ENCODE data around the gene CDC20. TPM values are rescaled to one million over a fixed set of nuclear protein-coding genes. Genes with fewer than 3 reads are reported as not detected.
A peak's percentile ranks its signal among the peaks of the same experiment; 100 is the strongest.

CDC20 gene
- total RNA-seq, 1 experiment from 2014 or later: 349 TPM

DNA sequence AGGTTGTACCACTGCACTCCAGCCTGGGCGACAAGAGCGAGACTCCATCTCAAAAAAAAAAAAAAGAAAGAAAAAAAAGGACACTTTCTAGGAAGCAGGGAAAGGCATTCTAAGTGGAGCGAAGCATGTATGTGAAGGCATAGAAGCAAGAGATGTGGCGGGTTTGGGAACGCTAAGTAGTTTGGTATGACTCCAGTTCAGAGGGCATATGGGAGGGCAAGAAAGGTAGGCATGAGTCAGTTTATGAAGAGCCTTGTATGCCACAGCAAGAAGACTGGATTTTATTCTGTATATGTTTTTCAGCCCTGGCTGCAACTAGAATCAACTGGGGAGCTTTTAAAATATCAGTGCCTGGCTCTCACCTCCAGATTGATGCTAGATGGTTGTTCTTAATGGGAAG lies 13.4 kb downstream of the CDC20 start:
- Histone ChIP-seq H3K4me1 (ENCODE audit: insufficient read depth, low read length) (peaks cover 47% of the 10 kb centered on the region), H3F3A (ENCODE audit: low read length, unreplicated experiment) (peaks cover 19% of the 10 kb centered on the region), H3K4me2 (ENCODE audit: low read length) (peak overlapping the region; percentile 67), H3K27ac (ENCODE audit: low read length) (peak overlapping the region; percentile 90), H3K27me3 (ENCODE audit: low read length) (no peaks in the 10 kb centered on the region), H2AFZ (ENCODE audit: low read length) (no peak overlapping the region), H3K9me2 (replicated peaks; ENCODE audit: low read length) (no peaks in the 10 kb centered on the region), H3K79me2 (ENCODE audit: low read length) (peaks cover 28% of the 10 kb centered on the region), H3K4me3 (ENCODE audit: low read length) (peak overlapping the region; percentile 25), H4K20me1 (ENCODE audit: low read length) (no peaks in the 10 kb centered on the region), H3K9me3 (ENCODE audit: low read length) (no peaks in the 10 kb centered on the region), H3K9ac (ENCODE audit: low read length) (0 out of 2 replicates have a peak overlapping the region, but pooled peaks have one; percentile 18), H3K36me3 (ENCODE audit: low read depth, low read length) (no peaks in the 10 kb centered on the region)
- ChIA-PET CTCF (no interaction called here), POLR2A (ENCODE audit: unreplicated experiment) (interaction anchor here (0.7 kb wide), 1 partner anchor 82 kb away, joined by 8 read pairs; no protein-coding TSS in a partner anchor)
- DNase-seq (peak; percentile 60), ATAC-seq (no peak)
- TF ChIP-seq EZH2phosphoT487 (IDR thresholded peaks at IDR 0.05; ENCODE audit: borderline replicate concordance, low read length) (no peak), EZH2 (IDR thresholded peaks at IDR 0.05; ENCODE audit: low read length, unreplicated experiment) (no peak)
- TF ChIP-seq, protein P1, sequence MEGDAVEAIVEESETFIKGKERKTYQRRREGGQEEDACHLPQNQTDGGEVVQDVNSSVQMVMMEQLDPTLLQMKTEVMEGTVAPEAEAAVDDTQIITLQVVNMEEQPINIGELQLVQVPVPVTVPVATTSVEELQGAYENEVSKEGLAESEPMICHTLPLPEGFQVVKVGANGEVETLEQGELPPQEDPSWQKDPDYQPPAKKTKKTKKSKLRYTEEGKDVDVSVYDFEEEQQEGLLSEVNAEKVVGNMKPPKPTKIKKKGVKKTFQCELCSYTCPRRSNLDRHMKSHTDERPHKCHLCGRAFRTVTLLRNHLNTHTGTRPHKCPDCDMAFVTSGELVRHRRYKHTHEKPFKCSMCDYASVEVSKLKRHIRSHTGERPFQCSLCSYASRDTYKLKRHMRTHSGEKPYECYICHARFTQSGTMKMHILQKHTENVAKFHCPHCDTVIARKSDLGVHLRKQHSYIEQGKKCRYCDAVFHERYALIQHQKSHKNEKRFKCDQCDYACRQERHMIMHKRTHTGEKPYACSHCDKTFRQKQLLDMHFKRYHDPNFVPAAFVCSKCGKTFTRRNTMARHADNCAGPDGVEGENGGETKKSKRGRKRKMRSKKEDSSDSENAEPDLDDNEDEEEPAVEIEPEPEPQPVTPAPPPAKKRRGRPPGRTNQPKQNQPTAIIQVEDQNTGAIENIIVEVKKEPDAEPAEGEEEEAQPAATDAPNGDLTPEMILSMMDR (conservative IDR thresholded peaks at IDR 0.05; ENCODE audit: low read depth, low read length): no peak
- BruUV-seq (replicated peaks): no TSS peak
- intact Hi-C loops (cut with micrococcal nuclease): no loop called here

DNA sequence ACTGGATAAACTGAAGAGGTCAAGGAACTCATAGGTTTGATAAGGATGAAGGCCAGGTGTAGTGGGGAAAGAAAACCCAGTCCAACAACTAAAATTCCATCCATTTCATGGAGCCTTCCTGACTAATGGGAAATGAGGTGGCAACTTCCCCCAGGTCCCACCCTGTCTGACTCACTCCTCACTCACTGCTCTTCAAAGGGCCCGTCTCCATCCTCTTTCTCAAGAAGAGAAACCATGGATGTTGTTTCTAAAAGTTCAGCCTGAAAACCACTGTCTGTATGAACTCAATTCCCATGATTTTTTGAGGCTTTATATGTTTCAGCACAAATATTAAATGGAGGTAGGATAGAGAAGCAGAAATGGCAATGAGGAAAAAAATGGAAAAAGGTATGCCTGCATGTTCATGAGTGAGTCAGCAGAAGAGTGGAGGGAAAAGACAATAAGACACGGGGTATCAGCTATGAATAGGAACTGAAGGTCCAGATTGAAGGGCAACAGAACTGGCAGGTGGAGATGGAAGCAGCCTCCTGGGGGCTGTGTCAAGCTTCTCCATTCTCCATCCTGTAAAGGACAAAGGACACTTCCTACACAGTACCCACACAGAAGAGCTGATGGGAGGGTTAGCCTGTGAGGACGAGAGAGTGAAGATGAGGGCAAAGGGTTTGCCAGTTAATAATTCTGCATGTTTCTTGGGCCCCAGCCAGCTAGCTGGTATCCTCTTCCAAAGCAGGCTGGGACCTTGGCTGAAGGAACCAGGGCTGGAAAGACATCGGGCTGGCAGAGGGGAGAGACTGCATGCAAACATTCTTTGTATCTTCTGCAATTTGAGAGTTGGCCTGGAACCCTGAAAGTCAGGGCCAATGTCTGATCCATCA lies 14.5 kb downstream of the CDC20 start:
- ChIA-PET CTCF (no interaction called here), POLR2A (ENCODE audit: unreplicated experiment) (interaction anchor here (0.6 kb wide), 1 partner anchor 63 kb away, joined by 3 read pairs; no protein-coding TSS in a partner anchor)
- Histone ChIP-seq H3K4me2 (ENCODE audit: low read length) (peak overlapping the region; percentile 67), H3K9me2 (replicated peaks; ENCODE audit: low read length) (no peaks in the 10 kb centered on the region), H4K20me1 (ENCODE audit: low read length) (no peaks in the 10 kb centered on the region), H3K4me1 (ENCODE audit: insufficient read depth, low read length) (peaks cover 47% of the 10 kb centered on the region), H3F3A (ENCODE audit: low read length, unreplicated experiment) (peaks cover 19% of the 10 kb centered on the region), H3K9ac (ENCODE audit: low read length) (peak overlapping the region; percentile 19; the same call in 1 of the 2 replicates), H3K9me3 (ENCODE audit: low read length) (no peaks in the 10 kb centered on the region), H3K36me3 (ENCODE audit: low read depth, low read length) (no peaks in the 10 kb centered on the region), H3K27ac (ENCODE audit: low read length) (peak overlapping the region; percentile 90), H3K4me3 (ENCODE audit: low read length) (peak overlapping the region; percentile 25; the same call in 1 of the 2 replicates), H2AFZ (ENCODE audit: low read length) (0 out of 2 replicates have a peak overlapping the region, but pooled peaks have one; percentile 29), H3K27me3 (ENCODE audit: low read length) (no peaks in the 10 kb centered on the region), H3K79me2 (ENCODE audit: low read length) (peaks cover 21% of the 10 kb centered on the region)
- ATAC-seq (peak; percentile 75), DNase-seq (peak; percentile 93)
- BruUV-seq (replicated peaks): no TSS peak
- TF ChIP-seq EZH2phosphoT487 (IDR thresholded peaks at IDR 0.05; ENCODE audit: borderline replicate concordance, low read length): no peak
- TF ChIP-seq EZH2 (IDR thresholded peaks at IDR 0.05; ENCODE audit: low read length, unreplicated experiment): no peak
- TF ChIP-seq, protein P1 (conservative IDR thresholded peaks at IDR 0.05; ENCODE audit: low read depth, low read length): no peak
- intact Hi-C loops (cut with micrococcal nuclease): no loop called here
